Neural cell (in vitro differentiated cells): Measurements from ENCODE around the gene SLC6A18. TPM values are rescaled to one million over a fixed set of nuclear protein-coding genes. Genes with fewer than 3 reads are reported as not detected.

Experiments used
- H2AFZ ChIP-seq: fragments of 200-600, 300-800 bp; sonication (generic), shearing (Covaris generic); 2 replicates; pipeline ENCODE4 v1.6.0; 2014; ENCODE audit warnings: low read depth, mild to moderate bottlenecking, antibody characterized with exemption, low read length, moderate library complexity
- H3F3A ChIP-seq: fragments of 200-600 bp; shearing (Covaris generic); 2 replicates; pipeline ENCODE4 v1.6.1; 2016; ENCODE audit warnings: mild to moderate bottlenecking, moderate library complexity, mixed read lengths, antibody characterized with exemption, low read length; ENCODE audit not compliant: insufficient read depth, poor library complexity, severe bottlenecking
- H3K27ac ChIP-seq: fragments of 200-600, 300-800 bp; sonication (generic), shearing (Covaris generic); 2 replicates; pipeline ENCODE4 v1.5.1; 2014; ENCODE audit warnings: mild to moderate bottlenecking, low read length, moderate library complexity
- H3K27me3 ChIP-seq: fragments of 300-800, 200-600 bp; sonication (generic), shearing (Covaris generic); 2 replicates; pipeline ENCODE4 v1.6.0; 2014; ENCODE audit warnings: mild to moderate bottlenecking, low read depth, low read length, moderate library complexity; ENCODE audit not compliant: insufficient read depth
- H3K36me3 ChIP-seq: fragments of 300-800, 200-600 bp; sonication (generic), shearing (Covaris generic); 2 replicates; pipeline ENCODE4 v1.5.1; 2014; ENCODE audit warnings: mild to moderate bottlenecking, antibody characterized with exemption, low read length, moderate library complexity; ENCODE audit not compliant: insufficient read depth
- H3K4me2 ChIP-seq: fragments of 300-800, 200-600 bp; sonication (generic), shearing (Covaris generic); 2 replicates; pipeline ENCODE4 v1.6.0; 2014; ENCODE audit warnings: mild to moderate bottlenecking, low read length
- H3K4me3 ChIP-seq: fragments of 300-800, 200-600 bp; sonication (generic), shearing (Covaris generic); 2 replicates; pipeline ENCODE4 v1.5.1; 2014; ENCODE audit warnings: mild to moderate bottlenecking, low read length, moderate library complexity
- H3K79me2 ChIP-seq: fragments of 200-600 bp; shearing (Covaris generic); replicated peaks from 2 replicates; pipeline ENCODE4 v1.6.0; 2014; ENCODE audit warnings: mild to moderate bottlenecking, low read length, moderate library complexity; ENCODE audit not compliant: insufficient read depth
- H3K9ac ChIP-seq: fragments of 300-800, 200-600 bp; sonication (generic), shearing (Covaris generic); 2 replicates; pipeline ENCODE4 v1.6.1; 2016; ENCODE audit warnings: mild to moderate bottlenecking, low read length, mixed read lengths
- H3K9me2 ChIP-seq: fragments of 200-600 bp; shearing (Covaris generic); 2 replicates; pipeline ENCODE4 v1.6.1; 2016; ENCODE audit warnings: mild to moderate bottlenecking, low read length, mixed read lengths; ENCODE audit not compliant: insufficient read depth
- H3K9me3 ChIP-seq: fragments of 200-600, 300-800 bp; sonication (generic), shearing (Covaris generic); 2 replicates; pipeline ENCODE4 v1.6.1; 2016; ENCODE audit warnings: mild to moderate bottlenecking, mixed run types, low read length, moderate library complexity, mixed read lengths
- H4K20me1 ChIP-seq: fragments of 200-600 bp; shearing (Covaris generic); 2 replicates; pipeline ENCODE4 v1.6.1; 2016; ENCODE audit warnings: mild to moderate bottlenecking, mixed run types; ENCODE audit not compliant: insufficient read depth
- CTCF ChIP-seq: fragments of 450-650 bp; IDR thresholded peaks from 2 replicates; pipeline ENCODE4 v1.5.1; 2014; ENCODE audit warnings: antibody characterized with exemption, mild to moderate bottlenecking, moderate library complexity; ENCODE audit not compliant: poor library complexity, severe bottlenecking
- EP300 ChIP-seq: fragments of 450-650 bp; conservative IDR thresholded peaks from 2 replicates; pipeline ENCODE4 v1.6.1; 2014; ENCODE audit warnings: antibody characterized with exemption, mild to moderate bottlenecking, moderate library complexity; ENCODE audit not compliant: poor library complexity, severe bottlenecking
- EZH2 ChIP-seq: fragments of 200-600, 300-800 bp; shearing (Covaris generic), sonication (generic); IDR thresholded peaks from 2 replicates; pipeline ENCODE4 v1.6.1; 2014; ENCODE audit warnings: antibody characterized with exemption, low read length, borderline replicate concordance, mild to moderate bottlenecking; ENCODE audit not compliant: insufficient read depth, poor library complexity, severe bottlenecking
- MXI1 ChIP-seq: fragments of 450-650 bp; conservative IDR thresholded peaks from 2 replicates; pipeline ENCODE4 v1.6.1; 2014; ENCODE audit warnings: antibody characterized with exemption, mild to moderate bottlenecking; ENCODE audit not compliant: poor library complexity, severe bottlenecking
- POLR2AphosphoS5 ChIP-seq: IDR thresholded peaks from 2 replicates; pipeline ENCODE4 v1.6.1; 2012
- RAD21 ChIP-seq: fragments of 450-650 bp; conservative IDR thresholded peaks from 2 replicates; pipeline ENCODE4 v1.6.1; 2014; ENCODE audit warnings: antibody characterized with exemption, mild to moderate bottlenecking, moderate library complexity
- REST ChIP-seq: IDR thresholded peaks from 2 replicates; pipeline ENCODE4 v1.6.1; 2012; ENCODE audit warnings: borderline replicate concordance
- SMC3 ChIP-seq: fragments of 450-650 bp; conservative IDR thresholded peaks from 2 replicates; pipeline ENCODE4 v1.6.1; 2014; ENCODE audit warnings: antibody characterized with exemption, mild to moderate bottlenecking, moderate library complexity; ENCODE audit not compliant: poor library complexity
- TAF1 ChIP-seq: IDR thresholded peaks from 2 replicates; pipeline ENCODE4 v1.6.1; 2012; ENCODE audit warnings: low read depth
- polyA plus RNA-seq: library from polyadenylated mRNA; depleted of rRNA; stranded (reverse); fragments of >200 nt; gene quantifications from 2 replicates; pipeline ENCODE4 v1.2.3, GENCODE V29; 2014

SLC6A18 gene
- polyA plus RNA-seq, 1 donor from 2014 or later, result not detected

GRCh38 chr5:1262381-1262780 is 37.2 kb downstream of the SLC6A18 start:
- no peak overlapping the region for H3K27ac ChIP-seq
- TF ChIP-seq RAD21 (no peak), TAF1 (no peak)
- H3K27me3 ChIP-seq, result no peaks in the 10 kb centered on the region

GRCh38 chr5:1264211-1264610 is 39.0 kb downstream of the SLC6A18 start:
- H3K27me3 ChIP-seq, result no peaks in the 10 kb centered on the region
- H3K4me3 ChIP-seq, result no peak overlapping the region
- H3K9ac ChIP-seq, result no peak overlapping the region
- TF ChIP-seq EP300, result no peak
- TF ChIP-seq POLR2AphosphoS5, result no peak
- TF ChIP-seq EZH2, result no peak
- peaks cover 8% of the 10 kb centered on the region for H3K9me3 ChIP-seq
- no peak overlapping the region for H2AFZ ChIP-seq
- H3F3A ChIP-seq, result no peaks in the 10 kb centered on the region
- H4K20me1 ChIP-seq, result no peaks in the 10 kb centered on the region
- H3K36me3 ChIP-seq, result no peaks in the 10 kb centered on the region
- no peak overlapping the region for H3K27ac ChIP-seq
- H3K9me2 ChIP-seq, result no peaks in the 10 kb centered on the region
- no peak overlapping the region for H3K4me2 ChIP-seq
- H3K79me2 ChIP-seq, result no peaks in the 10 kb centered on the region

More at GRCh38 chr5:1262381-1262780, 37.2 kb downstream of the SLC6A18 start:
- Histone ChIP-seq H3K36me3 (no peaks in the 10 kb centered on the region), H3F3A (no peaks in the 10 kb centered on the region), H3K9me2 (no peaks in the 10 kb centered on the region), H3K9me3 (peaks cover 8% of the 10 kb centered on the region), H3K4me2 (no peak overlapping the region), H3K79me2 (no peaks in the 10 kb centered on the region), H4K20me1 (no peaks in the 10 kb centered on the region), H3K9ac (no peak overlapping the region), H2AFZ (no peak overlapping the region), H3K4me3 (no peak overlapping the region)

- Histone ChIP-seq H3K36me3 (no peaks in the 10 kb centered on the region), H3K27me3 (no peaks in the 10 kb centered on the region), H3K4me3 (no peak overlapping the region), H3K9me3 (peaks cover 8% of the 10 kb centered on the region), H4K20me1 (no peaks in the 10 kb centered on the region), H3K79me2 (no peaks in the 10 kb centered on the region), H3K27ac (no peak overlapping the region), H3F3A (no peaks in the 10 kb centered on the region), H2AFZ (no peak overlapping the region), H3K9me2 (no peaks in the 10 kb centered on the region), H3K9ac (no peak overlapping the region), H3K4me2 (no peak overlapping the region)
- TF ChIP-seq CTCF (no peak), EZH2 (no peak), EP300 (no peak), TAF1 (no peak), REST (no peak), POLR2AphosphoS5 (no peak), RAD21 (no peak), MXI1 (no peak), SMC3 (no peak)
These were observed 39.8 kb downstream of the SLC6A18 start for GRCh38 chr5:1265026-1265425.
